RCC 7860 (cell line): ENCODE data around the gene GRID1.

Experiments used
- DNase-seq: peaks from one replicate; pipeline ENCODE4 v3.0.0-alpha.2; 2015; ENCODE audit warnings: low spot score
- FAIRE-seq: peaks from 2 replicates; lab custom pipeline; 2012; peaks lifted over from hg19 to GRCh38; lab: Jason Lieb, UNC

The GRID1 gene

GRCh38 chr10:86234107-86234506 is 132.5 kb downstream of the GRID1 start:
- DNase-seq, result no peak
- FAIRE-seq, result no peak

DNA sequence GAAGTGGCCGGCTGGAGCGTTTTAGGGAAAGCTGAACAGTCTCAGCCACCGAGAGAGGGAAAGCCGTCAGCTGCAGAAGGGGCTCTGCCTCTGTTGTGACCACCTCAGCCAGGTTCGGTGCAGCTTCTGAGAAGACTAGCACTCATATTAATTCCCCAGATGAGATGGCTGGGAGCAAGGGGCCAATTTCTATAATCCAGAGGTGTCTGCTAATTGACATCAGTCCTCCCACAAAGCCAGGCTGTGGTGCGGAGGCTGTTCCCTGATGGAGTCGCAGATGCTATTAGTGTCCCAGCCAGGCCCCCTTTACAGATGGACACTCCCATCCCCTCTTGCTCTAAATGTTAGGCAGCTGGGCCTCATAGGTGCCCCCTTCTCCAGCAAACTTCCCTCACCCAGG is 133.5 kb downstream of the GRID1 start:
- FAIRE-seq, result no peak
- no peak for DNase-seq

- FAIRE-seq (no peak), DNase-seq (no peak)
Measured at GRCh38 chr10:86232644-86233043, 134.0 kb downstream of the GRID1 start.

DNA sequence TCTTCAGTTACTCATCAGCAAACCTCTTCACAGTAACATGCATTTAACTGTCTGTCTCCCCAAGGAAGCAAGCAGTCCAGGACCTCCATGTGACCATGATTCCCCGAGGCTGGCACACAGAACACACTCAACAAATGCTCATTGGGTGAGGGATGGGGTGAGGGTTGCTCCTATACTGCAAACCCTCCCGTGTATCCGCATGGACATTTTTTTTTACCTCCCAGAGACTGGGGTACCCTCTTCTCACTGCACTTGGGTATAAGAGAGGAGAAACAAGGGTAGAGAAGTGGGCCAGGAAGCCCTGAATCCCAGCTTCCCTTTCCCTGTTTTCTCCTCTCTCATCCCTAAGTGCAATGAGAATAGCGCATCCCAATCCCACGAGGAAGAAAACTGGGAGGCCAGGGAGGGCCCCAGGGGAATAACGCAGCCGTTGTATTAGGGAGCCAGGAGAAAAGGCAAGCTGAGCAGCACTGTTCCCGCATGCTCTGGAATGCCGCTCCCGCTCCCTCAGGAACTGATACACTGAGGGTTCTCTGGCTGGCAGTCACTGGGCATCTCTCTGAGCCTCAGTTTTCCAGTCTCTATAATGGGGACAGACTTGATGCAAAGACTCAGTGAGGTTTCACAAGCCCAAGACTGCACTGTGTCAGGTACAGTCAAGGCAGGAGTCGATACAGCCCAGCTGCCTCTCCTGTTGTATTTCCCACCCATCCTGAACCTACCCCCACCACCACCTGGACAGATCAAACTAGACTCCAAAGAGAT is 134.6 kb downstream of the GRID1 start:
- DNase-seq (no peak), FAIRE-seq (no peak)

DNA sequence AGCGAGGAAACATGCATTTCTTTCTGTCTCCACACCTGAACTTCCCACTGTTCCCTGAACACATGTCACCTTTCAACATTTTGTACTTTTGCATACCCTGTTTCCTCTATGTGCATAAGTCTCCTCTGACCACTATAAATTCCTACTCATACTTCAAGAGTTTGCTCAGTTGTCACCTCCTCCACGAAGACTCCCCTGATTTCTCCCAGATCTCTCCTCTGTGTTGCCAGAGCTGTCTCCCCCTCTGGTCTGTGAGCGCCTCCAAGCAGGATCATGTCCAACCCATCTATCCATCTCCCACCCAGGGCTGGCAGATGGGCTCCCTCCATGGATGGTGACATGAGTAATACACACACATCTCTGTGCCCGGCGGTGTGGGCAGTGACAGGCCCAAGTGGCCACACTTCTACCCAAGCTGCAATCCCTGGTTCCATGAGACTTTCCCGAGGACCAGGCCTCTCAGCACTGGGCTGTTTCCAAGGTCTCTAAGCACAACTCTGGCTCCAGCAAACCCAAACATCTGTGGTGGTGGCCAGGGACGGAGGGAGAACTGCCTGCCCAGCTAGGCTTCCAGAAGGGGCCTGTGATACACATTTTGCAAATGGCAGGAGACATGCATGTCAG is 135.9 kb downstream of the GRID1 start:
- FAIRE-seq, result no peak

GRCh38 chr10:86229811-86230556 is 136.6 kb downstream of the GRID1 start:
- FAIRE-seq, result no peak
- no peak for DNase-seq

More for the DNA sequence above, 135.9 kb downstream of the GRID1 start:
- no peak for DNase-seq

DNA sequence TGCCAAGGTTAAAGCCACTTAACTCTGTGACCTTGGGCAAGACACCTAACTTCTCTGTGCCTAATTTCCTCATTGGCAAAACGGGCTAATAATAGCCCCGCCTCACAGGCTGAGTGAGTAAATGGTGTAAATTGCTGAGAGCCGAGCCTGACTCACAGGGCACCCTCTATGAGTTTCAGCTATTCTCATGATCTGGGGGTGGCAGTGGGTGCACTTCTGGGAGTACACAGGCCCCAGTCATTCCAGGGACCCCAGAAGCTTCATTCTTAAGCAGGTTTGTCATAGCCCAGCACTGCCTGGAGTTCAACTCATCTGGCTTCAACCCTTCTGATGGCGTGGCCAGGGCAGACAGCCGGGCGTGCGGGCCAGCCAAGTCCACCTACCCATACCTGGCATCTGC is 137.2 kb downstream of the GRID1 start:
- no peak for DNase-seq
- FAIRE-seq, result no peak

DNA sequence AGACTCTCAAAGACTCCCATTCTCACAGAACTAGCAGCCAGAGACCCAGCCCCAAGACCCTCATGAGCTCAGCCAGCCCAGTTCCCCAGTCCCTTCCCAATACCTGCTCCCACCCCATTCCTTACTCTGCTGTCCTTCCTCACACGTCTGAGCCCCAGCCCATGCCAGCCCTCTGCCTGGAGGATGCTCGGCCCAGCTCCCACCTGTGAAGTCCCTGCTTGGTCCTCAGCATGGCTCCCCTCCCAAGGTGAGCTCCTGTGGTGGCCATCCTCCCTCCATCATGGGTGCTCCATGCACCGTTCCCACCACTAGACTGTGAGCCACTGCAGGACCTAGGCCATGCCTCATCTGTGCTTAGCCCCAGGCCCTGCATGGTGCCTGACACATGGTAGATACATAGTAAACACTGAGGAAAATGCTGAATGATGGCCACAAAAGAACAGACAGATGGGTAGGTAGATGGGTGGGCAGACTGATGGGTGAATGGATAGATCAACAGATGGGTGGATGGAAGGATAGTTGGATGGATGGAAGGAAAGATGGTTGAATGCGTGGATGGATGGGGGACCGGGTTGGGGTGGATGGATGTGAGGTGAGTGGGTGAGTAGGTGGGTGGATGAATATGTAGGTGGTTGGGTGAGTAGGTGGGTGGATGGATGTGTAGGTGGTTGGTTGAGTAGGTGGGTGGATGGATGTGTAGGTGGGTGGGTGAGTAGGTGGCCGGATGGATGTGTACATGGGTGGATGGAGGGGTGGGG is 138.9 kb downstream of the GRID1 start:
- FAIRE-seq (no peak), DNase-seq (no peak)

DNA sequence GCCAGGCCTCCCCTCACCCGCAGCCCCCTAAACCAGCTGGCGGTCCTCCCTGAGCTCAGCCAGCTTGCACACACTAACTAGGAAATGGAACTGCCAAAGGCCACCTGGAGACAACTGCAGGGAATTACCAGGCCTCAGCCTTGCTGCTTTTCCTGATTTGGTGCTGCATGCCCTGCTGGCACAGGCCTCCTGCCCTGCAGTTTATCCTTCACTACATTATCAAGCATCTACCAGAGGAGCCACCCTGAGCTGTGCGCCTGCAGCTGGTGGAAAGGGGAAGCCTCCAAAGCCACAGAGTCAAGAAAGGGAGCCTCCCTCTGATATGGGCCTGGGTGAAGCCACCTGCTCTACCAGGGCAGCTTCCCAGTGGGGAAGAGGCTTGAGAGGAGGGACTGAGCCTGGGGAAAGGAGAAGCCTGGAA is 139.8 kb downstream of the GRID1 start:
- DNase-seq (no peak), FAIRE-seq (no peak)

DNA sequence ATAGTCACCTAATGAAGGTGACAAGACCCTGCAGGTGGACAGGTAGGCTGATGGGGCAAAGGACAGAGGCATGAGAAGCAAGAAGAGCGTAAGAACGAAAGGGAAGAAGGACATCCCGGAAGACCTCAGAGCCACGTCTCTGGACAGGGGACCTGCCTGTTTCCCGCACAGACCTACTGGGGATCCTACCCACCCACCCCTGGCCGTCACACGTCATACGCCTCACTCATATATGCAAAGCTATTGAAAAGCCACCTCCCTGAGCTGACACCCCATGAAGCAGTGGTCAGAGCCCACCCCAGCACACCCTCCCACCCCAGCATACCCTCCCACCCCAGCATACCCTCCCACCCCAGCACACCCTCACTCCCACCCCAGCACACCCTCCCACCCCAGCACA is 140.6 kb downstream of the GRID1 start:
- no peak for FAIRE-seq
- DNase-seq, result no peak

DNA sequence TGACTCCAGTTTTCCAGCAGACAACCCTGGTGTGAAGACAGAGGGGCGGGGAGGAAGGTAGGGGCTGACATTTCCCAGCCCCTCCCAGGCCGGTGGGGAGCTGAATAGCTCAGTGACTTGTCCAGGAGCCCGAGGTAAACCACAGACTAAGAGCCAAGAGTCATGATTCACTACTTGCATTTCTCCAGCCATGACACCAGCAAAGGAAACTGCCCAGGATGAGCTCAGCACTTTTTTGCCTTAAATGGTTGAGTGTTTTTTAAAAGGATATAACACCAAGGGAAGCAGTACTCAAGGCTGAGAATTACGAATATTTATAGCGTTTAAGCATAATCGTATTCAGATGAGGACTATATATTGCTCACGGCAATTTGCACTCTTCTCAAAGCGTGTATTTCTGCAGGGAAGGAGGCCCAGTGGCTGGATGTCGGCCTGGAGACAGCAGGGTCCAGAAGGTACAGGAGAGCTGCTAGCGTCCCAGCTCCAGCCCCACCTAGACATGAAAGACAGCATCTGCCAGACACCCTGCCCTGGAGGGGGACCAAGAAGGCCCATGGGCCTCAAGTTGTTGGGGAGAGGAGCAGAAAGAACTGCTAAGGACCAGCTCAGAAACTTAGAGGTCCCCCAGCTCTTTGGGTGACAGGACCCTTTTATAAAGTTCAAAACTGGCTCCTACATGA is 141.4 kb downstream of the GRID1 start:
- DNase-seq, result peak; percentile 92

DNA sequence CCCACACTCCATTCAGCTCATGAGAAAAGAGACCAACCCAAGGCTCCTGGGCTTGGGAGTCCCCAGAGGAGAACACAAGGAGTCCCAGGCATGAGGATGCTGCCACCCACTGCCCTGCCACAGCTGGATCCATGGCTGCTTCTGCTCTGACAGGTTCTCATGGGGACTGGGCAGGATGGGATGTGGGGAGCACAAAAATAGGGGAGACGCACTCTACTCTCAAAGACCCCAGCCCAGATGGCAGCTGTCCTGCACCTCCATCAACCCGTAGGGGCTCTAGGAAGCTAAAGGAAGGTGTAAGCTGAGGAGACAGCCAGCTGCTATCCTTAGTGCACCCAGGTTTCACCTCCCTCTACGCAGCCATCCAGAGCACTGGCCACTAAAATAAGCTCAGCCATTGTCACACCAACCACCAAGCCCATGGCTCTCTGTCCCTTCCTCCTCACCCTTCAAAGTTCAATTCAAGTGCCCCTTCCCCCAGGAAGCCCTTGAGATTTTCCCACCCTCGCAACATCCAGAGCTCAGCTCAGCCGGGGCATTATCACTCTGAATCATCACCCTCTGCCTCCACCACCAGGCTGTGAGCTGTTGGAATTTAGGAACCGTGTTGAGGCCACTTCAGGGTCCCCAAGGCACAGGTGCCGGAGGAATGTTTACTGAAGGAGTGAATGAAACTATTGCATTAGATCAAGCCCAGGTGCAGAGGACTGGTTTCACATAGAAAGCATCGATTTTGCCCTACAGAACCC is 142.1 kb downstream of the GRID1 start:
- DNase-seq (peak; percentile 70), FAIRE-seq (no peak)

More for the DNA sequence above, 141.4 kb downstream of the GRID1 start:
- peak; percentile 96 for FAIRE-seq

GRCh38 chr10:86223256-86223655 is 143.3 kb downstream of the GRID1 start:
- DNase-seq (no peak), FAIRE-seq (no peak)

GRCh38 chr10:86222687-86223086 is 143.9 kb downstream of the GRID1 start:
- FAIRE-seq (no peak), DNase-seq (no peak)

GRCh38 chr10:86222336-86222650 is 144.3 kb downstream of the GRID1 start:
- FAIRE-seq (no peak), DNase-seq (no peak)

DNA sequence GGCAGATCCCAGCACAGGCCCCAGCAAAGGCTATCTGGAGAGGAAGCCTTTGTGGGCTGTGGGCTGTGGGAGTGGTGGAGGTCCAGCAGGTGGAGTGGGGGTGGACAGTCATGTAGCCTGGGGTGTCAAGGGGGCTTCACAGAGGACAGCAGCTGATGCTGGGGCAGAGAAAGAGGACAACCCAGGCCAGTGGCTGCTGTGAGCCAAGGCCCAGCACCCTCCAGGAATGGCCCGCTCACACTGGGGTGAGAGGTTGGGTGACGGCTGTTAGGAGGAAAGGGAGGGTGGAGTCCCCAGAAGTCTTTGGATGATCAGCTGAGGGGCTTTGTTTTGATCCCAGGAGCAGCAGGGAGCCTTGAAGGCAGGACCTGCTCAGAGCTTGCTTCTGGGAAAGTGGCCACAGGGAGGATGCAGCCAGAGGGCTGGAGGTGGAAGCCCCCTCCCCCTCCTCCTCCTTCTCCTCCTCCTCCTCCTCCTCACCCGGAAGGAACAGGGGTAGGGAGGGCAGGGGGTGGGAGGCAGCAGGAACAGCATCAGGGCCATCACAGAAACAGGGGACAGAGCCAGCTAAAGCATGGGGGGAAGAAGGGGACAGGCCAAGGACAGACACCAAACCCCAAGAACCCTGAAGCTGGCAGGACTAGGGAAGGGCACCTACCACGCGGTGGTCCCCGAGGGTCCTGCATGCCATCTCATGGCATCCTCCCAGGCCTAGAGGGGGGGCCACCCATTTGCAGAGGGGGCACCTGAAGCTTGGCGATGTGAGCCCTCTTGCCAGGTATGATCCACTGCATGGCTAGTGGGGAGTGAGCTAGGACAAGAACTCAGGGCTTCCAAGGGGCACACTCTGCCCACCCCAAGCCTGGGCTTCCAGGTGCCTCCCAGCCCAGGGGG is 144.9 kb downstream of the GRID1 start:
- DNase-seq (no peak), FAIRE-seq (no peak)

- FAIRE-seq, result no peak
Measured at GRCh38 chr10:86220626-86221025, 146.0 kb downstream of the GRID1 start.

DNA sequence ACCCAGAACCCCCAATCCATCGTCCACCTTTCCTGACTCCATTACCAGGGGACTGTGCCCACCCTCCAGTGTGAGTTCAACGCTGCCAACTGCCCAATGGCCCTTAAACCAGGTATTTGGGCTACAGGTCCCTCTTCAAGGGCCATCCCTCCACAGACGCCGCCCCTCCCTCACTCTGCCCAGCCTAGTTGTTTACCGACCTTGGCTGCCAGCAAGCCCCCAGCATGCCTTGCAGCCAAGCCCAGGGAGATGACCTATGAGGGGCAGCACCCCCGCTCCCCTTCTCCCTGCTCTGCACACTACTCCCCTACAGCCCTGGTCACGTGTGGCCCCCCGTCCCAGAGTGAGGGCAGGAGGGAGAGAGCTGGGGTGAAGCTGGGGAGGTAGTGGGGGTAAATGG is 147.3 kb downstream of the GRID1 start:
- FAIRE-seq, result no peak
- no peak for DNase-seq

More at GRCh38 chr10:86220626-86221025, 146.0 kb downstream of the GRID1 start:
- no peak for DNase-seq

DNA sequence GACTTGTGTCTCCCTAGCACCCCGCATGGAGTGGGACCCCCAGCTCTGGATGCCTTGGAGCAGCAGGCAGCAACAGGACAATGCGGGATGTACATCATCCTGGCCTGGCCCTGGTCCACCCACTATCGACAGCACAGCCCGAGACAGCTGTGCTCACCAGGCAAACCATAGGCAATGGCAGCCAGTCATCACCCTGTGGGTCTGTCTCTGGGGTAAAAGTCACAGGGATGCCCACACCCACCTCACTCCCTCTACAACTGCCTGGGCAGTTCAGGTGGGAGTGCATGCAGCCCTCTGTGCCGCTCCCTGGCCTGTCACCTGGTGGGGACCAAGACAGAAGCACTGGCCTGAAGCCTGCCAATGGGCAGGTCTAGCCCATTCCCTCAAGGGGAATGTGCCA is 147.8 kb downstream of the GRID1 start:
- FAIRE-seq (no peak), DNase-seq (no peak)
